ENCODE results near the gene MCU.

Gene MCU

DNA sequence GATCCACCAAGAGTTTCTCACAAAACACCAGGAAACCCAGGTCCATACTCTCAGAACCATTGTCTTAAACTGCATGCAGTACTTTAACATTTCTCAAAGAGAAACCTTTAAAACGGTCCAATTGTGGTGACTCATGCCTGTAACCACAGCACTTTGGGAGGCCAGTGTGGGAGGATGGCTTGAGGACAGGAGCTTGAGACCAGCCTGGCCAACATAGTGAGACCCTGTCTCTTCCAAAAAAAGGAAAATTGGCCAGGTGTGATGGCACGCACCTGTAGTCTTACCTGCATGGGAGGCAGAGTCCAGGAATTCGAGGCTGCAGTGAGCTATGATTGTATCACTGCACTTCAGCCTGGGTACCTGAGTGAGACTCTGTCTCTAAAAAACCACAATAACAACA, 104.1 kb downstream of the MCU start:
- H3K4me3 ChIP-seq (ENCODE audit: low read depth, low read length): no peak overlapping the region
- TF ChIP-seq, protein P1, sequence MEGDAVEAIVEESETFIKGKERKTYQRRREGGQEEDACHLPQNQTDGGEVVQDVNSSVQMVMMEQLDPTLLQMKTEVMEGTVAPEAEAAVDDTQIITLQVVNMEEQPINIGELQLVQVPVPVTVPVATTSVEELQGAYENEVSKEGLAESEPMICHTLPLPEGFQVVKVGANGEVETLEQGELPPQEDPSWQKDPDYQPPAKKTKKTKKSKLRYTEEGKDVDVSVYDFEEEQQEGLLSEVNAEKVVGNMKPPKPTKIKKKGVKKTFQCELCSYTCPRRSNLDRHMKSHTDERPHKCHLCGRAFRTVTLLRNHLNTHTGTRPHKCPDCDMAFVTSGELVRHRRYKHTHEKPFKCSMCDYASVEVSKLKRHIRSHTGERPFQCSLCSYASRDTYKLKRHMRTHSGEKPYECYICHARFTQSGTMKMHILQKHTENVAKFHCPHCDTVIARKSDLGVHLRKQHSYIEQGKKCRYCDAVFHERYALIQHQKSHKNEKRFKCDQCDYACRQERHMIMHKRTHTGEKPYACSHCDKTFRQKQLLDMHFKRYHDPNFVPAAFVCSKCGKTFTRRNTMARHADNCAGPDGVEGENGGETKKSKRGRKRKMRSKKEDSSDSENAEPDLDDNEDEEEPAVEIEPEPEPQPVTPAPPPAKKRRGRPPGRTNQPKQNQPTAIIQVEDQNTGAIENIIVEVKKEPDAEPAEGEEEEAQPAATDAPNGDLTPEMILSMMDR (IDR thresholded peaks at IDR 0.05; ENCODE audit: low read depth, low read length, missing control alignments): no peak
- no peak for DNase-seq (ENCODE audit: low read depth)
- in situ Hi-C loops (cut with HindIII; ENCODE audit: low sequenced_read_pairs): no loop called here

DNA sequence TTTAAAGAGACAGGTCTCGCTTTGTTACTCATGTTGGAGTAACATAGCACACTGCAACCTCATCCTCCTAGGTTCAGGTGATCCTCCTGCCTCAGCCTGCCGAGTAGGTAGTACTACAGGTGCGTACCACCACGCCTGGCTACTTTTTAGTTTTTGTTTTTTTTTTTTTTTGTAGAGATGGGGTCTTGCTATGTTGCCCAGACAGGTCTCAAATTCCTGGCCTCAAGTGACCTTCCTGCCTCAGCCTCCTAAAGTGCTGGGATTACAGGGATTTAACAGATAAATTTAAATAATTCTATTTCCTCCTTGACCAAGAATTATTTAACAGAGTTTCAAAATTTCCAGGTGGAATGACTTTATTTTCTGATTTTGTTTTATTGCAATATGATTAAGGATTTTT, 104.6 kb downstream of the MCU start:
- DNase-seq (ENCODE audit: low read depth): no peak
- H3K4me3 ChIP-seq (ENCODE audit: low read depth, low read length): no peak overlapping the region
- in situ Hi-C loops (cut with HindIII; ENCODE audit: low sequenced_read_pairs): no loop called here
- TF ChIP-seq, protein P1 (IDR thresholded peaks at IDR 0.05; ENCODE audit: low read depth, low read length, missing control alignments): no peak

DNA sequence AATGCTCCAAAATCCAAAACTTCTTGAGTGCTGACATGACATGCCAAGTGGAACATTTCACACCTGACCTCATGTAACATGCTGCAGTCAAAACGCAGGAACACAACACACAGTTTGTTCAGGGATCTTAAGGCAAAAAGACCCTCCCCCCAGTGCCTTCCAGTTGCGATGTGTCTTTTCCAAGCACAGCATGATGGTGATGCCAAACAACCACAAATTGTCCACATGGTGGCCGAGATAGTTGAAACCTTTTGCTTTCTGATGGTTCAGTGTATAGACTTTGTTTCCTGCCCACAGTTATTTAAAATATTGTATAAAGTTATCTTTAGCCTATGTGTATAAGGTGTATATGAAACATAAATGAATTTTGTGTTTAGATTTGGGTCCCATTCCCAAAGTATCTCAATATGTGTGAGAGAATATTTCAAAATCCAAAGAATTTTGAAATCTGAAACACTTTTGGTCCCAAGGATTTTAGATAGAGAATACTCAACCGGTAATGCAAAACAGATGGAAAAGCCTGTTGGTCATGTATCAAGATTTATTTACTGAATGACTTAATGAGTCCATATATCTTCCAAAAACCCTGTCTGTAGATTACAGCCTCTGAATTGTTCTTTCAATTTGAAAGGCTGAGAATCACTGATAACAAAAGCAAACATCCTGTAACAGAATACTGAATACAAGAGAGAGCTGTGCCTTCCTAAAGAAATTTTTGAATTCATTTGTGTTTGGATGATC, 108.2 kb downstream of the MCU start:
- H3K4me3 ChIP-seq (ENCODE audit: low read depth, low read length): no peak overlapping the region
- TF ChIP-seq, protein P1 (IDR thresholded peaks at IDR 0.05; ENCODE audit: low read depth, low read length, missing control alignments): no peak
- in situ Hi-C loops (cut with HindIII; ENCODE audit: low sequenced_read_pairs): no loop called here
- DNase-seq (ENCODE audit: low read depth): no peak

DNA sequence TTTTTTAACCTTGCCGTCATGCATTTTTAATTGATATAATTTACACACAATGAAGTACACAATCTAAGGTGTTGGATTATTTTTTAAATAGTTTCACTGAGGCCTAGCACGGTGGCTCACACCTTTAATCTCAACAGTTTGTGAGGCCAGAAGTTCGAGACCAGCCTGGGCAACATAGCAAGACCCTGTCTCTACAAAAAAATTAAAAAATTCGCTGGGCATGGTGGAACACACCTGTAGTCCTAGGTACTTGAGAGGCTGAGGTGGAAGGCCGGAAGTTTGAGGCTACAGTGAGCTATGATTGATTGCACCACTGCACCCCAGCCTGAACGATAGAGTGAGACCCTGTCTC, 108.8 kb downstream of the MCU start:
- H3K4me3 ChIP-seq (ENCODE audit: low read depth, low read length): no peak overlapping the region
- in situ Hi-C loops (cut with HindIII; ENCODE audit: low sequenced_read_pairs): no loop called here
- TF ChIP-seq, protein P1 (IDR thresholded peaks at IDR 0.05; ENCODE audit: low read depth, low read length, missing control alignments): no peak
- no peak for DNase-seq (ENCODE audit: low read depth)

DNA sequence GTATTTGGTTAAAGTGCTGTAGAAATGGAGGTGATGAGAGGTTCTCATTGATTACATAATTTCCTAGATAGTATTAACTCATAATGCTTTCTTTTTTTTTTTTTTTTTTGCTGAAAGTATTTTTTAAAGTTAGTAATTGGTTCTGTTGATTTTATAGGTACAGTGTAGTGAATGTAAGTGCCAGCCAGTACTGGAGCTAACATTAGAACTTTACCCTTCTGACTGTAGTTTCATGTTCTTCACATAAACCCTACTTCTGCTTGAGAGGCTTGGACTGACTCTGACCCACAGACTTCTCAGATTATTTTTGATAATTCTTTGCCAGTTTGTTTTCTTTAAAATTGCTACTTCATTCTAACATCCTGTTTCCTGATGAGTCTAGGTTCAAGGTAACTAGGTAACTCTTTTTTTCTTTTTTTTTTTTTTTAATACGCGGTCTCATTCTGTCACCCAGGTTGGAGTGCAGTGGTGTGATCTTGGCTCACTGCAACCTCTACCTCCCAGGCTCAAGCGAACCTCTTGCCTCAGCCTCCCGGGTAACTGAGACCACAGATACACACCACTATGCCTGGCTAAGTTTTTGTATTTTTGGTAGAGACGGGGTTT, 109.4 kb downstream of the MCU start:
- no peak for DNase-seq (ENCODE audit: low read depth)
- TF ChIP-seq, protein P1 (IDR thresholded peaks at IDR 0.05; ENCODE audit: low read depth, low read length, missing control alignments): no peak
- in situ Hi-C loops (cut with HindIII; ENCODE audit: low sequenced_read_pairs): no loop called here
- H3K4me3 ChIP-seq (ENCODE audit: low read depth, low read length): no peak overlapping the region

DNA sequence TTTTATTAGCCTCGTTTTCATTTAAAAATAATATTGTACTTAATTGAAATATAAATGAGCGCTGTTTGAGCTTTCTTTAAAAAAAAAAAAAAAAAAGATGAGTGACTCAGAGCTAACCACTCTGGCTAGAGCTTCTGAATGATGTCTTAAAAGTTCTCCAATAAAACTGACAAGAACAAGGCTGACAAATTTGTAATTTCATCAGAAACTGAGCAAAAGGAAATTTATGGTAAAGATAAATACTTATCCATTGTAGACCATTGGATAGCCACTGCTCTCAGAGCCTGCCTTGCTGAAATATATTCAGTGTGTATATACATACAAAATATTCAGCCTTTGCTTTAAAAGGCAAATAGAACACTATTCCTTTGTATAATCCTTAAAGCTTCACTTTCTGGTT, 110.4 kb downstream of the MCU start:
- no peak overlapping the region for H3K4me3 ChIP-seq (ENCODE audit: low read depth, low read length)
- in situ Hi-C loops (cut with HindIII; ENCODE audit: low sequenced_read_pairs): no loop called here
- DNase-seq (ENCODE audit: low read depth): no peak
- TF ChIP-seq, protein P1 (IDR thresholded peaks at IDR 0.05; ENCODE audit: low read depth, low read length, missing control alignments): no peak
